Measurements from ENCODE around the gene ZNF526.

ZNF526 gene

GRCh38 chr19:42224940-42225717 lies 5.0 kb downstream of the ZNF526 start:
- DNase-seq (ENCODE audit: low spot score), result no peak

GRCh38 chr19:42225718-42226292 lies 5.7 kb downstream of the ZNF526 start:
- no peak for DNase-seq (ENCODE audit: low spot score)

- DNase-seq (ENCODE audit: low spot score), result no peak
Measured at GRCh38 chr19:42226886-42227285, 6.8 kb downstream of the ZNF526 start.

GRCh38 chr19:42228641-42229040 lies 8.5 kb downstream of the ZNF526 start:
- DNase-seq (ENCODE audit: low spot score), result no peak

- no peak for DNase-seq (ENCODE audit: low spot score)
Measured at GRCh38 chr19:42229301-42229854, 9.3 kb downstream of the ZNF526 start.

- DNase-seq (ENCODE audit: low spot score), result no peak
Measured at GRCh38 chr19:42229855-42230351, 9.8 kb downstream of the ZNF526 start.

GRCh38 chr19:42230571-42230970 lies 10.5 kb downstream of the ZNF526 start:
- DNase-seq (ENCODE audit: low spot score), result no peak

GRCh38 chr19:42232435-42232834 lies 12.3 kb downstream of the ZNF526 start:
- no peak for DNase-seq (ENCODE audit: low spot score)

GRCh38 chr19:42233106-42233505 lies 13.0 kb downstream of the ZNF526 start:
- DNase-seq (ENCODE audit: low spot score), result no peak

GRCh38 chr19:42233678-42234292 lies 13.7 kb downstream of the ZNF526 start:
- DNase-seq (ENCODE audit: low spot score), result no peak

- DNase-seq (ENCODE audit: low spot score), result no peak
Measured at GRCh38 chr19:42234364-42234763, 14.3 kb downstream of the ZNF526 start.

GRCh38 chr19:42235181-42235580 lies 15.1 kb downstream of the ZNF526 start:
- no peak for DNase-seq (ENCODE audit: low spot score)

- no peak for DNase-seq (ENCODE audit: low spot score)
Measured at GRCh38 chr19:42239544-42240220, 19.6 kb downstream of the ZNF526 start.

- DNase-seq (ENCODE audit: low spot score), result no peak
Measured at GRCh38 chr19:42241279-42241678, 21.2 kb downstream of the ZNF526 start.

- no peak for DNase-seq (ENCODE audit: low spot score)
Measured at GRCh38 chr19:42242069-42242511, 22.0 kb downstream of the ZNF526 start.

GRCh38 chr19:42242512-42243409 lies 22.6 kb downstream of the ZNF526 start, which contains the start of gene GSK3A:
TSS of gene GSK3A (minus strand) at chr19:42242602. CDS start at chr19:42242465, 137 bp downstream.
- DNase-seq (ENCODE audit: low spot score), result peak; percentile 93

- peak; percentile 73 for DNase-seq (ENCODE audit: low spot score)
Measured at GRCh38 chr19:42244347-42245220, 24.5 kb downstream of the ZNF526 start.

GRCh38 chr19:42245231-42245630 lies 25.1 kb downstream of the ZNF526 start:
- no peak for DNase-seq (ENCODE audit: low spot score)

GRCh38 chr19:42246143-42246921 lies 26.2 kb downstream of the ZNF526 start:
- no peak for DNase-seq (ENCODE audit: low spot score)
